GM21529 (cell line): ENCODE measurements around the gene TAPBPL.
"Not testable (repeated sequence)": the region's sequence is repeated elsewhere in the genome, so short reads cannot be mapped to it uniquely, and the experiment has no call there.

ENCODE experiments used
- ATAC-seq: cut with Tn5 transposase; IDR thresholded peaks from one replicate; pipeline ENCODE4 v1.9.1; 2021; ENCODE audit not compliant: unreplicated experiment

Gene TAPBPL

DNA sequence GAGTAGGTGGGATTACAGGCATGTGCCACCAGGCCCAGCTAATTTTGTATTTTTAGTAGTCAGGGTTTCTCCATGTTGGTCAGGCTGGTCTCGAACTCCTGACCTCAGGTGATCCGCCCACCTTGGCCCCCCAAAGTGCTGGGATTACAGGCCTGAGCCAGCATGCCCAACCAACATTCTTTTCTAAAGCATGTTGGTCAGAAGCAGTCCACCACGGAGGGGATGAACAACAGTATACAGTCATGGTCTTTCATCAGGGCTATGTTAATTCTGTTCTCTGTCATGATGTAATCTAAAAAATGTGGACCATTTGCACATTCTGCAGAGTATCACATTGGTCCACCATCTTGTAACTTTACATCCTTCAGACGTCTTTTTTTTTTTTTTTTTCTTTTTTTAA, 37.6 kb downstream of the TAPBPL start:
- no peak for ATAC-seq

GRCh38 chr12:6490673-6491072, 38.8 kb downstream of the TAPBPL start:
- not testable (repeated sequence) for ATAC-seq

GRCh38 chr12:6492838-6493496, 41.1 kb downstream of the TAPBPL start, which contains the start of gene MRPL51:
TSS of gene MRPL51 (minus strand) at chr12:6493262. CDS start at chr12:6493136, 126 bp downstream.
- peak; percentile 54 for ATAC-seq

- ATAC-seq, result peak; percentile 84
Observed at GRCh38 chr12:6493497-6494257, 41.8 kb downstream of the TAPBPL start, which contains the start of gene NCAPD2. TSS of gene NCAPD2 (plus strand) at chr12:6494102. CDS start at chr12:6495099, 997 bp downstream.

GRCh38 chr12:6494258-6494743, 42.5 kb downstream of the TAPBPL start:
- no peak for ATAC-seq

GRCh38 chr12:6494968-6495367, 43.1 kb downstream of the TAPBPL start:
- no peak for ATAC-seq

DNA sequence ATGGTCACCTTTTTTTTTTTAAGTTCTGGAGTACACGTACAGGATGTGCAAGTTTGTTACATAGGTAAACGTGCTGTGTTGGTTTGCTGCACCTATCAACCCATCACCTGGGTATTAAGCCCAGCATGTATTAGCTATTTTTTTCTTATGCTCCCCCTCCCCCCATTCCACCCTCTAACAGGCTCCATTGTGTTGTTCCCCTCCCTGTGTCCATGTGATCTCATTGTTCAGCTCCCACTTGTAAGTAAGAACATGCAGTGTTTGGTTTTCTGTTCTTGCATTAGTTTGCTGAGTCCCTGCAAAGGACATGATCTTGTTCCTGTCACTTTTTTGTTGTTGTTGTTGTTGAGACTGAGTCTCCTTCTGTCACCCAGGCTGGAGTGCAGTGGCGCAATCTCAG, 45.4 kb downstream of the TAPBPL start:
- ATAC-seq, result not testable (repeated sequence)

- no peak for ATAC-seq
Observed at GRCh38 chr12:6500466-6500865, 48.6 kb downstream of the TAPBPL start.

GRCh38 chr12:6507102-6507998, 55.5 kb downstream of the TAPBPL start:
- no peak for ATAC-seq

DNA sequence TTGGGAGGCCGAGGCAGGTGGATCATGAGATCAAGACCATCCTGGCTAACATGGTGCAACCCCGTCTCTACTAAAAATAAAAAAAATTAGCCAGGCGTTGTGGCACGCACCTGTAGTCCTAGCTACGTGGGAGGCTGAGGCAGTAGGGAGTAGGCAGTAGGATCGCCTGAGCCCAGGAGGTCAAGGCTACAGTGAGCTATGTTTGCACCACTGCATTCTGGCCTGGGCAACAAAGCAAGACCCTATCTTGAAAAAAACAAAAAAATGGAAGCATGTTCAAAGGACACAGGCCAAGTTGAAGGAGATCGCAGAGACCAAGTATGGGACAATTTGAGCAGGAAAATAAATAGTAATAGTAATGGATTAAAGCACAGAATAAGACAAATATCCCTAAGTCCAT, 56.2 kb downstream of the TAPBPL start:
- ATAC-seq, result no peak
